Measurements from ENCODE around the gene ZNF766. TPM values are rescaled to one million over a fixed set of nuclear protein-coding genes. Genes with fewer than 3 reads are reported as not detected.

The ZNF766 gene
- total RNA-seq, 1 experiment from 2014 or later: 32.9 TPM

DNA sequence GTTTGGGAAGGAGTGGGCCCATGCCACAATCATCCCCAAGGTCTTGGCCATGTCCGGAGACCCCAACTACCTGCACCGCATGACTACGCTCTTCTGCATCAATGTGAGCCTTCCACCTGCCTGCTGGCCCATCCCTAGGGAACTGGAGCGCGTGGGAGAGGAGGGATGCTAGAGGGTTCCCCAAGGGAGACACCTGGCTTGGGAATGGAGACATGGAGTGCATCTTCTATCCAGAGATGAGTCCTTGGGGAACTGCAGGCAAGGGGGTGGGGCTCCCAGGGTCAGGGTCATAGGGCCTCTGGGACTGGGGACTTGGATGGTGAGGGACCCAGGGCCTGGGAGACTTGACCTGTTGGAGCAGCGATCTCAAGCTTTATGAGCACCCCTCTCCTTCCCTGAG is 48.4 kb upstream of the ZNF766 start:
- POLR2A ChIA-PET: no interaction called here
- no peak for TF ChIP-seq IRF2 (CRISPR knock-in tag; IDR thresholded peaks at IDR 0.05; ENCODE audit: borderline replicate concordance, low read depth)
- TF ChIP-seq, protein P1, sequence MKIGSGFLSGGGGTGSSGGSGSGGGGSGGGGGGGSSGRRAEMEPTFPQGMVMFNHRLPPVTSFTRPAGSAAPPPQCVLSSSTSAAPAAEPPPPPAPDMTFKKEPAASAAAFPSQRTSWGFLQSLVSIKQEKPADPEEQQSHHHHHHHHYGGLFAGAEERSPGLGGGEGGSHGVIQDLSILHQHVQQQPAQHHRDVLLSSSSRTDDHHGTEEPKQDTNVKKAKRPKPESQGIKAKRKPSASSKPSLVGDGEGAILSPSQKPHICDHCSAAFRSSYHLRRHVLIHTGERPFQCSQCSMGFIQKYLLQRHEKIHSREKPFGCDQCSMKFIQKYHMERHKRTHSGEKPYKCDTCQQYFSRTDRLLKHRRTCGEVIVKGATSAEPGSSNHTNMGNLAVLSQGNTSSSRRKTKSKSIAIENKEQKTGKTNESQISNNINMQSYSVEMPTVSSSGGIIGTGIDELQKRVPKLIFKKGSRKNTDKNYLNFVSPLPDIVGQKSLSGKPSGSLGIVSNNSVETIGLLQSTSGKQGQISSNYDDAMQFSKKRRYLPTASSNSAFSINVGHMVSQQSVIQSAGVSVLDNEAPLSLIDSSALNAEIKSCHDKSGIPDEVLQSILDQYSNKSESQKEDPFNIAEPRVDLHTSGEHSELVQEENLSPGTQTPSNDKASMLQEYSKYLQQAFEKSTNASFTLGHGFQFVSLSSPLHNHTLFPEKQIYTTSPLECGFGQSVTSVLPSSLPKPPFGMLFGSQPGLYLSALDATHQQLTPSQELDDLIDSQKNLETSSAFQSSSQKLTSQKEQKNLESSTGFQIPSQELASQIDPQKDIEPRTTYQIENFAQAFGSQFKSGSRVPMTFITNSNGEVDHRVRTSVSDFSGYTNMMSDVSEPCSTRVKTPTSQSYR (CRISPR knock-in tag; IDR thresholded peaks at IDR 0.05): no peak
- no peak for TF ChIP-seq JAZF1 (CRISPR knock-in tag; IDR thresholded peaks at IDR 0.05)
- TF ChIP-seq, protein P2, sequence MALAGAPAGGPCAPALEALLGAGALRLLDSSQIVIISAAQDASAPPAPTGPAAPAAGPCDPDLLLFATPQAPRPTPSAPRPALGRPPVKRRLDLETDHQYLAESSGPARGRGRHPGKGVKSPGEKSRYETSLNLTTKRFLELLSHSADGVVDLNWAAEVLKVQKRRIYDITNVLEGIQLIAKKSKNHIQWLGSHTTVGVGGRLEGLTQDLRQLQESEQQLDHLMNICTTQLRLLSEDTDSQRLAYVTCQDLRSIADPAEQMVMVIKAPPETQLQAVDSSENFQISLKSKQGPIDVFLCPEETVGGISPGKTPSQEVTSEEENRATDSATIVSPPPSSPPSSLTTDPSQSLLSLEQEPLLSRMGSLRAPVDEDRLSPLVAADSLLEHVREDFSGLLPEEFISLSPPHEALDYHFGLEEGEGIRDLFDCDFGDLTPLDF (CRISPR knock-in tag; IDR thresholded peaks at IDR 0.05): no peak
- TF ChIP-seq GRHL2 (CRISPR knock-in tag; IDR thresholded peaks at IDR 0.05; ENCODE audit: insufficient replicate concordance, severe bottlenecking): no peak
- no peak for TF ChIP-seq RELA (CRISPR knock-in tag; IDR thresholded peaks at IDR 0.05; ENCODE audit: borderline replicate concordance)
- no peak for TF ChIP-seq CREM (CRISPR knock-in tag; IDR thresholded peaks at IDR 0.05)
- no peak for TF ChIP-seq NFYB (CRISPR knock-in tag; conservative IDR thresholded peaks at IDR 0.05; ENCODE audit: low read depth)
- TF ChIP-seq GTF2I (CRISPR knock-in tag; conservative IDR thresholded peaks at IDR 0.05): no peak
- TF ChIP-seq ZNF263 (CRISPR knock-in tag; IDR thresholded peaks at IDR 0.05; ENCODE audit: low read depth): no peak
- TF ChIP-seq ZNF396 (CRISPR knock-in tag; IDR thresholded peaks at IDR 0.05; ENCODE audit: borderline replicate concordance): no peak
- no peak for TF ChIP-seq ZNF121 (CRISPR knock-in tag; IDR thresholded peaks at IDR 0.05)
- TF ChIP-seq, protein P3, sequence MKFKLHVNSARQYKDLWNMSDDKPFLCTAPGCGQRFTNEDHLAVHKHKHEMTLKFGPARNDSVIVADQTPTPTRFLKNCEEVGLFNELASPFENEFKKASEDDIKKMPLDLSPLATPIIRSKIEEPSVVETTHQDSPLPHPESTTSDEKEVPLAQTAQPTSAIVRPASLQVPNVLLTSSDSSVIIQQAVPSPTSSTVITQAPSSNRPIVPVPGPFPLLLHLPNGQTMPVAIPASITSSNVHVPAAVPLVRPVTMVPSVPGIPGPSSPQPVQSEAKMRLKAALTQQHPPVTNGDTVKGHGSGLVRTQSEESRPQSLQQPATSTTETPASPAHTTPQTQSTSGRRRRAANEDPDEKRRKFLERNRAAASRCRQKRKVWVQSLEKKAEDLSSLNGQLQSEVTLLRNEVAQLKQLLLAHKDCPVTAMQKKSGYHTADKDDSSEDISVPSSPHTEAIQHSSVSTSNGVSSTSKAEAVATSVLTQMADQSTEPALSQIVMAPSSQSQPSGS (CRISPR knock-in tag; IDR thresholded peaks at IDR 0.05; ENCODE audit: borderline replicate concordance, low read depth): no peak
- TF ChIP-seq SMAD3 (CRISPR knock-in tag; IDR thresholded peaks at IDR 0.05; ENCODE audit: borderline replicate concordance): no peak
- TF ChIP-seq, protein P4, sequence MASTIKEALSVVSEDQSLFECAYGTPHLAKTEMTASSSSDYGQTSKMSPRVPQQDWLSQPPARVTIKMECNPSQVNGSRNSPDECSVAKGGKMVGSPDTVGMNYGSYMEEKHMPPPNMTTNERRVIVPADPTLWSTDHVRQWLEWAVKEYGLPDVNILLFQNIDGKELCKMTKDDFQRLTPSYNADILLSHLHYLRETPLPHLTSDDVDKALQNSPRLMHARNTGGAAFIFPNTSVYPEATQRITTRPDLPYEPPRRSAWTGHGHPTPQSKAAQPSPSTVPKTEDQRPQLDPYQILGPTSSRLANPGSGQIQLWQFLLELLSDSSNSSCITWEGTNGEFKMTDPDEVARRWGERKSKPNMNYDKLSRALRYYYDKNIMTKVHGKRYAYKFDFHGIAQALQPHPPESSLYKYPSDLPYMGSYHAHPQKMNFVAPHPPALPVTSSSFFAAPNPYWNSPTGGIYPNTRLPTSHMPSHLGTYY (CRISPR knock-in tag; IDR thresholded peaks at IDR 0.05): no peak
- H3K36me3 Mint-ChIP-seq: peaks cover 89% of the 10 kb centered on the region
- no peaks in the 10 kb centered on the region for H3K4me1 Mint-ChIP-seq
- H3K9me3 Mint-ChIP-seq: no peaks in the 10 kb centered on the region
- no peak for ATAC-seq
- no peak for DNase-seq (ENCODE audit: low spot score)
- no peaks in the 10 kb centered on the region for H3K27me3 Mint-ChIP-seq (ENCODE audit: low read depth)
- CTCF ChIA-PET: no interaction called here
- no peak overlapping the region for H3K4me3 Mint-ChIP-seq
- no peak overlapping the region for H3K27ac Mint-ChIP-seq

DNA sequence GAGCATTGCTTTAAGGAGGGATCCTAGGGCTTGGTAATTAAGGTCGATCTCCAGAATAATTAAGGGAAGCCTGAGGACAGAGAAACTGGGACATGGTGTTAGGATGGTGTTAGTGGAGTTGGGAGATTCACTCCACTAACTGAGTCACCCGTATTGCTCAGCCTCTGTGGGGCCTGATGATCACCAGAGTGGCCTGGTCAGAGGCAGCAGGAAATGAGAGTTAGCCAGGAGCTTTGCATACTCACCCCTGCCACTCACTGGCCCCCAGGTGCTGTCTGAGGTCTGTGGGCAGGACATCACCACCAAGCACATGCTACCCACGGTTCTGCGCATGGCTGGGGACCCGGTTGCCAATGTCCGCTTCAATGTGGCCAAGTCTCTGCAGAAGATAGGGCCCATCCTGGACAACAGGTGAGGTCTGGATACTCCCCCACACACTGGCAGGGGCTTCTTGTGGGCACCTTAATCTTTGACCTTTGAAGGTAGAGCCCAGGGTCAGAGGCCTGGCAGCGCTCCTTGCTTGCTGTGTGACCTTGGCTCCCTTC is 47.5 kb upstream of the ZNF766 start:
- Mint-ChIP-seq H3K4me3 (no peak overlapping the region), H3K36me3 (peaks cover 89% of the 10 kb centered on the region), H3K4me1 (no peaks in the 10 kb centered on the region), H3K9me3 (no peaks in the 10 kb centered on the region), H3K27ac (no peak overlapping the region), H3K27me3 (ENCODE audit: low read depth) (no peaks in the 10 kb centered on the region)
- CTCF ChIA-PET: no interaction called here
- no peak for DNase-seq (ENCODE audit: low spot score)
- no peak for ATAC-seq
- POLR2A ChIA-PET: no interaction called here
- TF ChIP-seq, protein P5, sequence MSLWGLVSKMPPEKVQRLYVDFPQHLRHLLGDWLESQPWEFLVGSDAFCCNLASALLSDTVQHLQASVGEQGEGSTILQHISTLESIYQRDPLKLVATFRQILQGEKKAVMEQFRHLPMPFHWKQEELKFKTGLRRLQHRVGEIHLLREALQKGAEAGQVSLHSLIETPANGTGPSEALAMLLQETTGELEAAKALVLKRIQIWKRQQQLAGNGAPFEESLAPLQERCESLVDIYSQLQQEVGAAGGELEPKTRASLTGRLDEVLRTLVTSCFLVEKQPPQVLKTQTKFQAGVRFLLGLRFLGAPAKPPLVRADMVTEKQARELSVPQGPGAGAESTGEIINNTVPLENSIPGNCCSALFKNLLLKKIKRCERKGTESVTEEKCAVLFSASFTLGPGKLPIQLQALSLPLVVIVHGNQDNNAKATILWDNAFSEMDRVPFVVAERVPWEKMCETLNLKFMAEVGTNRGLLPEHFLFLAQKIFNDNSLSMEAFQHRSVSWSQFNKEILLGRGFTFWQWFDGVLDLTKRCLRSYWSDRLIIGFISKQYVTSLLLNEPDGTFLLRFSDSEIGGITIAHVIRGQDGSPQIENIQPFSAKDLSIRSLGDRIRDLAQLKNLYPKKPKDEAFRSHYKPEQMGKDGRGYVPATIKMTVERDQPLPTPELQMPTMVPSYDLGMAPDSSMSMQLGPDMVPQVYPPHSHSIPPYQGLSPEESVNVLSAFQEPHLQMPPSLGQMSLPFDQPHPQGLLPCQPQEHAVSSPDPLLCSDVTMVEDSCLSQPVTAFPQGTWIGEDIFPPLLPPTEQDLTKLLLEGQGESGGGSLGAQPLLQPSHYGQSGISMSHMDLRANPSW (CRISPR knock-in tag; conservative IDR thresholded peaks at IDR 0.05; ENCODE audit: low read depth): no peak
- TF ChIP-seq ZBTB21 (CRISPR knock-in tag; IDR thresholded peaks at IDR 0.05; ENCODE audit: borderline replicate concordance) (no peak), CBFB (CRISPR knock-in tag; IDR thresholded peaks at IDR 0.05; ENCODE audit: low read depth) (no peak), SOX15 (CRISPR knock-in tag; IDR thresholded peaks at IDR 0.05) (no peak), NR3C1 (CRISPR knock-in tag; conservative IDR thresholded peaks at IDR 0.05; ENCODE audit: low read depth) (no peak), ETV6 (CRISPR knock-in tag; IDR thresholded peaks at IDR 0.05) (no peak), ZNF232 (CRISPR knock-in tag; IDR thresholded peaks at IDR 0.05) (no peak), SMAD3 (CRISPR knock-in tag; IDR thresholded peaks at IDR 0.05; ENCODE audit: borderline replicate concordance) (no peak), ZNF219 (CRISPR knock-in tag; IDR thresholded peaks at IDR 0.05; ENCODE audit: borderline replicate concordance) (no peak)
- TF ChIP-seq, protein P6, sequence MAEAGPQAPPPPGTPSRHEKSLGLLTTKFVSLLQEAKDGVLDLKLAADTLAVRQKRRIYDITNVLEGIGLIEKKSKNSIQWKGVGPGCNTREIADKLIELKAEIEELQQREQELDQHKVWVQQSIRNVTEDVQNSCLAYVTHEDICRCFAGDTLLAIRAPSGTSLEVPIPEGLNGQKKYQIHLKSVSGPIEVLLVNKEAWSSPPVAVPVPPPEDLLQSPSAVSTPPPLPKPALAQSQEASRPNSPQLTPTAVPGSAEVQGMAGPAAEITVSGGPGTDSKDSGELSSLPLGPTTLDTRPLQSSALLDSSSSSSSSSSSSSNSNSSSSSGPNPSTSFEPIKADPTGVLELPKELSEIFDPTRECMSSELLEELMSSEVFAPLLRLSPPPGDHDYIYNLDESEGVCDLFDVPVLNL (CRISPR knock-in tag; IDR thresholded peaks at IDR 0.05; ENCODE audit: borderline replicate concordance, low read depth): no peak
